Natural killer cell (primary cell): ENCODE measurements around the gene BAIAP3. TPM values are rescaled to one million over a fixed set of nuclear protein-coding genes. Genes with fewer than 3 reads are reported as not detected.

ENCODE experiments used
- ATAC-seq, 3 donors: fragments of 150-1000 bp in 2 of 3; fragments of 200-7000 bp in 1 of 3; cut with Tn5 transposase; 1 replicate in 1 of 3; 2 replicates in 2 of 3; pipeline ENCODE4 v1.10.0; 2021; ENCODE audit warnings: mild to moderate bottlenecking in 2 of 3, moderate library complexity in 2 of 3
- DNase-seq, 2 donors: peaks; one replicate each; pipeline versions ENCODE4 v3.0.0 to v3.0.0-alpha.2; 2013 to 2021; ENCODE audit warnings: mixed read lengths in 1 of 2
- H3K27ac ChIP-seq: one replicate; pipeline ENCODE4 v1.5.1; 2013; ENCODE audit warnings: mild to moderate bottlenecking, low read length
- H3K27me3 ChIP-seq: one replicate; pipeline ENCODE4 v1.6.1; 2013; ENCODE audit warnings: low read length; ENCODE audit not compliant: control insufficient read depth, insufficient read depth
- H3K36me3 ChIP-seq: one replicate; pipeline ENCODE4 v1.6.1; 2013; ENCODE audit warnings: low read length; ENCODE audit not compliant: control insufficient read depth, insufficient read depth
- H3K4me1 ChIP-seq: one replicate; pipeline ENCODE4 v1.6.1; 2013; ENCODE audit warnings: low read length; ENCODE audit not compliant: control insufficient read depth, insufficient read depth
- H3K4me3 ChIP-seq: one replicate; pipeline ENCODE4 v1.5.1; 2013; ENCODE audit warnings: low read length
- H3K9me3 ChIP-seq: one replicate; pipeline ENCODE4 v1.6.1; 2013; ENCODE audit warnings: low read length; ENCODE audit not compliant: control insufficient read depth, insufficient read depth
- H3K27ac Mint-ChIP-seq, 2 donors: one replicate each; pipeline ENCODE4 v1.8.0; 2022; ENCODE audit warnings: mild to moderate bottlenecking in 2 of 2, mixed read lengths in 2 of 2, moderate library complexity in 1 of 2
- H3K27me3 Mint-ChIP-seq, 2 donors: one replicate each; pipeline ENCODE4 v1.8.0; 2022; ENCODE audit warnings: low read depth in 2 of 2, mixed read lengths in 2 of 2
- H3K36me3 Mint-ChIP-seq: one replicate; pipeline ENCODE4 v1.8.0; 2022; ENCODE audit warnings: mixed read lengths
- H3K4me1 Mint-ChIP-seq, 2 donors: one replicate each; pipeline ENCODE4 v1.8.0; 2022; ENCODE audit warnings: mixed read lengths in 2 of 2
- H3K4me3 Mint-ChIP-seq: one replicate; pipeline ENCODE4 v1.8.0; 2022; ENCODE audit warnings: mild to moderate bottlenecking, moderate library complexity, mixed read lengths
- H3K9me3 Mint-ChIP-seq, 2 donors: one replicate each; pipeline ENCODE4 v1.8.0; 2022; ENCODE audit warnings: mixed read lengths in 2 of 2
- WGBS: methylation state at CpG from one replicate; pipeline ENCODE4 v1.1.7; 2013; ENCODE audit warnings: missing lambda C conversion rate; ENCODE audit not compliant: insufficient coverage; 5-methylcytosine and 5-hydroxymethylcytosine counted together
- intact Hi-C: fragments of 100-400 bp; cut with micrococcal nuclease; formaldehyde crosslinking; loops from one replicate; pipeline ENCODE4 v1.14.2; 2022
- total RNA-seq, 4 donors: library from RNA; stranded (reverse); fragments of 120-200 nt in 1 of 4; gene quantifications; one replicate each; pipeline versions ENCODE4 v1.2.3 to v1.2.4, GENCODE V29; 2013 to 2022
- TF ChIP-seq, protein P1 (sequence below): fragments of 200-600 bp; IDR thresholded peaks from one replicate; pipeline ENCODE4 v1.8.0; 2022; ENCODE audit warnings: antibody characterized with exemption

Gene BAIAP3
- total RNA-seq, 3 donors from 2014 or later (not counting 1 experiment from before 2014, with no cell fraction given): 17.7 to 21.7 (median 19.9) TPM

DNA sequence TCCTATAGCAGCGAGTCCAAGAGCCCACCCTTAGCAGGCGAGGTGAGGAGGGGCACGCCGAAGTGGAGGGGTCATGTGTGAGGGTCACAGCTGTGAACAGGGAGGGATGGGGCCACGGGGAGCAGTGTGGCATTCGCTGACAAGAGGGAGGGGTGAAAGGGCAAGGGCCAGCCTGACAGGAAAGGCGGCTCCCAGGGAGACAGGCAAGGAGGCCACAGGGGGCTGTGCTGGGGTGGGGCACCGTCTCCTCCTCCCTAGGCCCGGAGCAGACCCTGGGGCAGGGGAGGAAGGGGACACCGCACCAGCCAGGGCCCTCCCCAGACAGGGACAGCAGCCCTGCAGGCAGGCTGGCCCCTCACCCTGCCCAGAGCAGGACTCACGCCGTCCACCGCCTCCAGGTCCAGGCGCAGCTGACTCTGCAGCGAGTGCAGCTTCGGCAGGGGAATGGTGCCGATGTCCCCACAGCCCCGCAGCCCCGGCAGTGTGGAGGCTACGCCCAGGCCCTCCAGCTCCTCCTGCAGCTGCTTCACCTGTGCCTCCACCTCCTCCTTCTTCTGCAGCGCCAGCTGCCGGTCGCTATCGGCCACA is 33.4 kb downstream of the BAIAP3 start:
- H3K27me3 ChIP-seq: no peaks in the 10 kb centered on the region
- H3K4me3 ChIP-seq: no peak overlapping the region
- intact Hi-C loops: no loop called here
- Mint-ChIP-seq H3K27ac (no peak overlapping the region), H3K4me3 (no peak overlapping the region), H3K27me3 (no peaks in the 10 kb centered on the region), H3K36me3 (no peaks in the 10 kb centered on the region), H3K9me3 (no peaks in the 10 kb centered on the region), H3K4me1 (no peaks in the 10 kb centered on the region)
- no peaks in the 10 kb centered on the region for H3K9me3 ChIP-seq
- H3K27ac ChIP-seq: no peak overlapping the region
- no peaks in the 10 kb centered on the region for H3K4me1 ChIP-seq
- peaks cover 54% of the 10 kb centered on the region for H3K36me3 ChIP-seq
- ATAC-seq (no peak), DNase-seq (no peak)
- WGBS: 96% methylated on average over 24 of the region's 24 CpGs
- TF ChIP-seq, protein P1, sequence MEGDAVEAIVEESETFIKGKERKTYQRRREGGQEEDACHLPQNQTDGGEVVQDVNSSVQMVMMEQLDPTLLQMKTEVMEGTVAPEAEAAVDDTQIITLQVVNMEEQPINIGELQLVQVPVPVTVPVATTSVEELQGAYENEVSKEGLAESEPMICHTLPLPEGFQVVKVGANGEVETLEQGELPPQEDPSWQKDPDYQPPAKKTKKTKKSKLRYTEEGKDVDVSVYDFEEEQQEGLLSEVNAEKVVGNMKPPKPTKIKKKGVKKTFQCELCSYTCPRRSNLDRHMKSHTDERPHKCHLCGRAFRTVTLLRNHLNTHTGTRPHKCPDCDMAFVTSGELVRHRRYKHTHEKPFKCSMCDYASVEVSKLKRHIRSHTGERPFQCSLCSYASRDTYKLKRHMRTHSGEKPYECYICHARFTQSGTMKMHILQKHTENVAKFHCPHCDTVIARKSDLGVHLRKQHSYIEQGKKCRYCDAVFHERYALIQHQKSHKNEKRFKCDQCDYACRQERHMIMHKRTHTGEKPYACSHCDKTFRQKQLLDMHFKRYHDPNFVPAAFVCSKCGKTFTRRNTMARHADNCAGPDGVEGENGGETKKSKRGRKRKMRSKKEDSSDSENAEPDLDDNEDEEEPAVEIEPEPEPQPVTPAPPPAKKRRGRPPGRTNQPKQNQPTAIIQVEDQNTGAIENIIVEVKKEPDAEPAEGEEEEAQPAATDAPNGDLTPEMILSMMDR: no peak

DNA sequence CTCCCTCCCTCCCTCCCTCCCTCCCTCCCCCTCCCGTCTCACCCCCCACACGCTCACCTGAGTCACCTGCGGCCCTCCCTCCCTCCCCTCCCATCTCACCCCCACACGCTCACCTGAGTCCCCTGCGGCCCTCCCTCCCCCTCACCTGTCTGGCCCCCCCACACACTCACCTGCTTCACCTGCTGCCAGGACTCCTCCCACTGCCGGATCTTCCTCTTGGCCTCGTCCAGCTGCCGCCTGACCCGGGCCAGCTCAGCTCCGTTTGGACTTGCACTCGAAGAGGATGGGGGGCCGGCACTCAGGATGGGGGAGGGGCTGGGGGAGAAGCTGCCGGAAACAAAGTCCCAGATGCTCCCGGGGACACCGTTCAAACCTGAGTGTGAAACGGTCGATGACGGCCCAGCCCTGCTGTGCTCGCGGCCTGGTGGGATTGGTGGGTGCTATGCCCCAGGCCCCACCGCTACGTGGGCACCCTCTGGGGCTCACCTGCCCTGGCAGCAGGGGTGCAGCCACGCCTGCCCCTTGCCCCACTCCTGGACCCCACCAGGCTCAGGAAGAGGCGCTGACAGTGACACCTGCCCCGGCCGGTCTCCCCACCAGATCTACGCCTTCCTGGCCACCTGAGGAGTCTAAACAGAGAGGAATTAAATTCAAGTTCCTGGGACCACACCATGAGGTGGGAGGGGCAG is 34.2 kb downstream of the BAIAP3 start:
- H3K9me3 Mint-ChIP-seq: no peaks in the 10 kb centered on the region
- ATAC-seq: no peak
- Histone ChIP-seq H3K27ac (no peak overlapping the region), H3K9me3 (no peaks in the 10 kb centered on the region), H3K4me3 (no peak overlapping the region), H3K4me1 (no peaks in the 10 kb centered on the region), H3K27me3 (no peaks in the 10 kb centered on the region), H3K36me3 (peaks cover 46% of the 10 kb centered on the region)
- no peaks in the 10 kb centered on the region for H3K27me3 Mint-ChIP-seq
- 94% methylated on average over 23 of the region's 27 CpGs for WGBS
- intact Hi-C loops: no loop called here
- H3K27ac Mint-ChIP-seq: no peak overlapping the region
- no peak for DNase-seq
- H3K4me1 Mint-ChIP-seq: no peaks in the 10 kb centered on the region
- TF ChIP-seq, protein P1: no peak
- H3K36me3 Mint-ChIP-seq: no peaks in the 10 kb centered on the region
- H3K4me3 Mint-ChIP-seq: no peak overlapping the region

DNA sequence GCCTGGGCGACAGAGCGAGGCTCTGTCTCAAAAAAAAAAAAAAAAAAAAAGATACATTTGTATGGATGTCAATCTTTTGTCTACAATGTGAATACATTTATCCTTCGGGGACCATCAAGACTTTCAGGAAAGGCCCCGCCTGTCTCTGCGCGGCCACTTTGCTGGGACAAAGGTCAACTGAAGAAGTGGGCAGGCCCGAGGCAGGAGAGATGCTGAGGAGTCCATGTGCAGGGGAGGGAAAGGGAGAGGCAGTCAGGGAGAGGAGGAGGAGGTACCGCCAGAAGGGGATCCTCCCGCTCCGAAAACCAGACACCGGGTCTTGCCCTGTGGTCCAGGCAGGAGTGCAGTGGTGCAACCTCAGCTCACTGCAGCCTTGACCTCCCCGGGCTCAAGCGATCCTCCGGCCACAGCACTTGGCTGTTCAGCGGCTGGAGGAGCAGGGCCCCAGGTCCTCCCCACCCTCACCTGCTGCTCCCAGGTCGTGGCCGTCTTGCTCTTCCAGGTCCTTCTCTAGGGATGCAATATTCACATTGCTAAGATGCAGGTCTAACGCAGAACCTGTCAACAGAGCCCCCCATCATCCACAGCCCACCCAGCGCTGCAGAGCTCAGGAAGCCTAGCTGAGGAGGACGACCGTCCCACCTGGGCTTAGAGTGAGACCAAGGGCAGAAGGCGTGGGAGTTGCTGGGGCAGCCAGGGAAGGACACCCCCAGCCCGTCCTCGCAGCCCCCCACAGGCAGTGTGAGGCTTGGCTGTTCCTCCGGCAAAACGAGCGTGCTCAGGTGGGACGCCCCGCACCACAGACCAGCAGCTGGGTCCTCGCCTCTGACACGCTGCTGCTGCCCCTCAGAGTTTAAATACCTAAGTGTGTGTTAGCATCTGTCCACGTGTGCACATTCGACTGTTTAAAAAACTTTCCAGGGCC is 37.9 kb downstream of the BAIAP3 start:
- DNase-seq (no peak), ATAC-seq (no peak)
- Histone ChIP-seq H3K27ac (no peak overlapping the region), H3K27me3 (no peaks in the 10 kb centered on the region), H3K4me1 (no peaks in the 10 kb centered on the region), H3K36me3 (peaks cover 28% of the 10 kb centered on the region), H3K4me3 (no peak overlapping the region), H3K9me3 (no peaks in the 10 kb centered on the region)
- Mint-ChIP-seq H3K27me3 (no peaks in the 10 kb centered on the region), H3K9me3 (no peaks in the 10 kb centered on the region), H3K27ac (no peak overlapping the region), H3K36me3 (no peaks in the 10 kb centered on the region), H3K4me3 (no peak overlapping the region), H3K4me1 (peaks cover 0 to 2% of the 10 kb centered on the region in 2 donors)
- 97% methylated on average over 33 of the region's 33 CpGs for WGBS
- TF ChIP-seq, protein P1: no peak
- intact Hi-C loops: no loop called here
